ENCODE measurements around the gene CEMIP. TPM values are rescaled to one million over a fixed set of nuclear protein-coding genes. Genes with fewer than 3 reads are reported as not detected.

CEMIP gene
- total and polyA plus RNA-seq, 2 experiments from 2014 or later: 0.27 to 2.1 TPM

GRCh38 chr15:80998251-80998650, 219.1 kb downstream of the CEMIP start:
- peaks cover 28% of the 10 kb centered on the region for H3K27me3 ChIP-seq (ENCODE audit: insufficient read depth)
- peaks cover 12% of the 10 kb centered on the region for H3K4me1 ChIP-seq (ENCODE audit: insufficient read depth)
- H2AFZ ChIP-seq: no peak overlapping the region
- TF ChIP-seq NANOG (IDR thresholded peaks at IDR 0.05; ENCODE audit: borderline replicate concordance): no peak
- TF ChIP-seq JUNB (IDR thresholded peaks at IDR 0.05; ENCODE audit: unreplicated experiment): no peak
- no peak for TF ChIP-seq EZH2 (IDR thresholded peaks at IDR 0.05; ENCODE audit: low read depth, unreplicated experiment)
- no peak for TF ChIP-seq CTCF (conservative IDR thresholded peaks at IDR 0.05; ENCODE audit: low read depth in 2 of 2)
- no peak for TF ChIP-seq ZNF331 (CRISPR knock-in tag; IDR thresholded peaks at IDR 0.05; ENCODE audit: low read depth)
- TF ChIP-seq STAT1 (IDR thresholded peaks at IDR 0.05; ENCODE audit: unreplicated experiment): no peak
- TF ChIP-seq, protein P1, sequence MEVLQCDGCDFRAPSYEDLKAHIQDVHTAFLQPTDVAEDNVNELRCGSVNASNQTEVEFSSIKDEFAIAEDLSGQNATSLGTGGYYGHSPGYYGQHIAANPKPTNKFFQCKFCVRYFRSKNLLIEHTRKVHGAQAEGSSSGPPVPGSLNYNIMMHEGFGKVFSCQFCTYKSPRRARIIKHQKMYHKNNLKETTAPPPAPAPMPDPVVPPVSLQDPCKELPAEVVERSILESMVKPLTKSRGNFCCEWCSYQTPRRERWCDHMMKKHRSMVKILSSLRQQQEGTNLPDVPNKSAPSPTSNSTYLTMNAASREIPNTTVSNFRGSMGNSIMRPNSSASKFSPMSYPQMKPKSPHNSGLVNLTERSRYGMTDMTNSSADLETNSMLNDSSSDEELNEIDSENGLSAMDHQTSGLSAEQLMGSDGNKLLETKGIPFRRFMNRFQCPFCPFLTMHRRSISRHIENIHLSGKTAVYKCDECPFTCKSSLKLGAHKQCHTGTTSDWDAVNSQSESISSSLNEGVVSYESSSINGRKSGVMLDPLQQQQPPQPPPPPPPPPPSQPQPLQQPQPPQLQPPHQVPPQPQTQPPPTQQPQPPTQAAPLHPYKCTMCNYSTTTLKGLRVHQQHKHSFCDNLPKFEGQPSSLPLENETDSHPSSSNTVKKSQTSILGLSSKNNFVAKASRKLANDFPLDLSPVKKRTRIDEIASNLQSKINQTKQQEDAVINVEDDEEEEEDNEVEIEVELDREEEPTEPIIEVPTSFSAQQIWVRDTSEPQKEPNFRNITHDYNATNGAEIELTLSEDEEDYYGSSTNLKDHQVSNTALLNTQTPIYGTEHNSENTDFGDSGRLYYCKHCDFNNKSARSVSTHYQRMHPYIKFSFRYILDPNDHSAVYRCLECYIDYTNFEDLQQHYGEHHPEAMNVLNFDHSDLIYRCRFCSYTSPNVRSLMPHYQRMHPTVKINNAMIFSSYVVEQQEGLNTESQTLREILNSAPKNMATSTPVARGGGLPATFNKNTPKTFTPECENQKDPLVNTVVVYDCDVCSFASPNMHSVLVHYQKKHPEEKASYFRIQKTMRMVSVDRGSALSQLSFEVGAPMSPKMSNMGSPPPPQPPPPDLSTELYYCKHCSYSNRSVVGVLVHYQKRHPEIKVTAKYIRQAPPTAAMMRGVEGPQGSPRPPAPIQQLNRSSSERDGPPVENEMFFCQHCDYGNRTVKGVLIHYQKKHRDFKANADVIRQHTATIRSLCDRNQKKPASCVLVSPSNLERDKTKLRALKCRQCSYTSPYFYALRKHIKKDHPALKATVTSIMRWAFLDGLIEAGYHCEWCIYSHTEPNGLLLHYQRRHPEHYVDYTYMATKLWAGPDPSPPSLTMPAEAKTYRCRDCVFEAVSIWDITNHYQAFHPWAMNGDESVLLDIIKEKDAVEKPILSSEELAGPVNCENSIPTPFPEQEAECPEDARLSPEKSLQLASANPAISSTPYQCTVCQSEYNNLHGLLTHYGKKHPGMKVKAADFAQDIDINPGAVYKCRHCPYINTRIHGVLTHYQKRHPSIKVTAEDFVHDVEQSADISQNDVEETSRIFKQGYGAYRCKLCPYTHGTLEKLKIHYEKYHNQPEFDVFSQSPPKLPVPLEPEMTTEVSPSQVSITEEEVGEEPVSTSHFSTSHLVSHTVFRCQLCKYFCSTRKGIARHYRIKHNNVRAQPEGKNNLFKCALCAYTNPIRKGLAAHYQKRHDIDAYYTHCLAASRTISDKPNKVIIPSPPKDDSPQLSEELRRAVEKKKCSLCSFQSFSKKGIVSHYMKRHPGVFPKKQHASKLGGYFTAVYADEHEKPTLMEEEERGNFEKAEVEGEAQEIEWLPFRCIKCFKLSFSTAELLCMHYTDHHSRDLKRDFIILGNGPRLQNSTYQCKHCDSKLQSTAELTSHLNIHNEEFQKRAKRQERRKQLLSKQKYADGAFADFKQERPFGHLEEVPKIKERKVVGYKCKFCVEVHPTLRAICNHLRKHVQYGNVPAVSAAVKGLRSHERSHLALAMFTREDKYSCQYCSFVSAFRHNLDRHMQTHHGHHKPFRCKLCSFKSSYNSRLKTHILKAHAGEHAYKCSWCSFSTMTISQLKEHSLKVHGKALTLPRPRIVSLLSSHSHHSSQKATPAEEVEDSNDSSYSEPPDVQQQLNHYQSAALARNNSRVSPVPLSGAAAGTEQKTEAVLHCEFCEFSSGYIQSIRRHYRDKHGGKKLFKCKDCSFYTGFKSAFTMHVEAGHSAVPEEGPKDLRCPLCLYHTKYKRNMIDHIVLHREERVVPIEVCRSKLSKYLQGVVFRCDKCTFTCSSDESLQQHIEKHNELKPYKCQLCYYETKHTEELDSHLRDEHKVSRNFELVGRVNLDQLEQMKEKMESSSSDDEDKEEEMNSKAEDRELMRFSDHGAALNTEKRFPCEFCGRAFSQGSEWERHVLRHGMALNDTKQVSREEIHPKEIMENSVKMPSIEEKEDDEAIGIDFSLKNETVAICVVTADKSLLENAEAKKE (CRISPR knock-in tag; IDR thresholded peaks at IDR 0.05): no peak
- TF ChIP-seq ZNF114 (CRISPR knock-in tag; IDR thresholded peaks at IDR 0.05): no peak
- TF ChIP-seq, protein P2, sequence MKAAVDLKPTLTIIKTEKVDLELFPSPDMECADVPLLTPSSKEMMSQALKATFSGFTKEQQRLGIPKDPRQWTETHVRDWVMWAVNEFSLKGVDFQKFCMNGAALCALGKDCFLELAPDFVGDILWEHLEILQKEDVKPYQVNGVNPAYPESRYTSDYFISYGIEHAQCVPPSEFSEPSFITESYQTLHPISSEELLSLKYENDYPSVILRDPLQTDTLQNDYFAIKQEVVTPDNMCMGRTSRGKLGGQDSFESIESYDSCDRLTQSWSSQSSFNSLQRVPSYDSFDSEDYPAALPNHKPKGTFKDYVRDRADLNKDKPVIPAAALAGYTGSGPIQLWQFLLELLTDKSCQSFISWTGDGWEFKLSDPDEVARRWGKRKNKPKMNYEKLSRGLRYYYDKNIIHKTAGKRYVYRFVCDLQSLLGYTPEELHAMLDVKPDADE (IDR thresholded peaks at IDR 0.05): no peak
- no peak for TF ChIP-seq EZH2phosphoT487 (IDR thresholded peaks at IDR 0.05; ENCODE audit: unreplicated experiment)
- TF ChIP-seq POLR2AphosphoS5 (IDR thresholded peaks at IDR 0.05; ENCODE audit: low read depth): no peak
- TF ChIP-seq CREB1 (CRISPR knock-in tag; IDR thresholded peaks at IDR 0.05; ENCODE audit: low read depth): no peak
- TF ChIP-seq REST (IDR thresholded peaks at IDR 0.05; ENCODE audit: unreplicated experiment): no peak
- peaks cover 11% of the 10 kb centered on the region for H3K4me1 Mint-ChIP-seq
- H3K4me3 Mint-ChIP-seq: no peak overlapping the region
- no peak overlapping the region for H3K27ac ChIP-seq (ENCODE audit: low read depth)
- peaks cover under 1% of the 10 kb centered on the region; the same call in 1 of the 2 replicates for H3K79me2 ChIP-seq (replicated peaks; ENCODE audit: insufficient read depth)
- H4K20me1 ChIP-seq (replicated peaks; ENCODE audit: insufficient read depth): no peaks in the 10 kb centered on the region
- DNase-seq (ENCODE audit: low spot score): no peak
- H3K4me3 ChIP-seq: no peak overlapping the region
- H3K36me3 ChIP-seq (ENCODE audit: insufficient read depth): no peaks in the 10 kb centered on the region
- H3K4me2 ChIP-seq: no peak overlapping the region
- H3K9me3 Mint-ChIP-seq: no peaks in the 10 kb centered on the region
- ATAC-seq: no peak
- no peaks in the 10 kb centered on the region for H3F3A ChIP-seq (replicated peaks; ENCODE audit: low read depth)
- H3K9me2 ChIP-seq (ENCODE audit: insufficient read depth): no peaks in the 10 kb centered on the region
- H3K27me3 Mint-ChIP-seq (ENCODE audit: insufficient read depth, low read depth, poor library complexity): peaks cover 7% of the 10 kb centered on the region
- H3K36me3 Mint-ChIP-seq (ENCODE audit: low read depth): peaks cover 3% of the 10 kb centered on the region; the same call in 2 of the 3 replicates
- no peak overlapping the region for H3K27ac Mint-ChIP-seq
